Lower leg skin (tissue), 3 donors: ENCODE measurements around the gene ADGRD1.

Source experiments
- POLR2A ChIP-seq, 2 donors: fragments of 450-650 bp; IDR thresholded peaks; one replicate each; pipeline ENCODE4 v1.6.1; 2016 to 2017; ENCODE audit warnings: antibody characterized with exemption in 2 of 2, mild to moderate bottlenecking in 1 of 2, moderate library complexity in 1 of 2
- TF ChIP-seq, protein P1 (sequence below), 3 donors: fragments of 450-650 bp; IDR thresholded peaks; one replicate each; pipeline ENCODE4 v1.5.1; 2016; ENCODE audit warnings: antibody characterized with exemption in 3 of 3, mild to moderate bottlenecking in 3 of 3, moderate library complexity in 2 of 3

DNA sequence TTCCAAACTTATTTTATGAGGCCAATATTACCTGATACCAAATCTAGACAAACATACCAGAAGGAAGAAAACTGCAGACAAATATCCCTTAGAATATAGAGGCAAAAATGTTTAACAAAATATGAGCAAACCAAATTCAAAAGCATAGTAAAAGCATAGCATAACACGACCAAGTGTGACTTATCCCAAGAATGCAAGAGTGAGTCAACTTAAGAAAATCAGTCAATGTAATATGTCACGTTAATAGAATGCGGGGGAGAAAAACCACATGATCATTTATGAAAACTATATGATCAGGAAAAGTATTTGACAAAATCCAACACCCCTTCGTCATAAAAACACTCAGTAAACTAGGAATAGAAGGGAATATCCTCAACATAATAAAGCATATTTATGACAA lies 217.3 kb downstream of the ADGRD1 start:
- TF ChIP-seq, protein P1, sequence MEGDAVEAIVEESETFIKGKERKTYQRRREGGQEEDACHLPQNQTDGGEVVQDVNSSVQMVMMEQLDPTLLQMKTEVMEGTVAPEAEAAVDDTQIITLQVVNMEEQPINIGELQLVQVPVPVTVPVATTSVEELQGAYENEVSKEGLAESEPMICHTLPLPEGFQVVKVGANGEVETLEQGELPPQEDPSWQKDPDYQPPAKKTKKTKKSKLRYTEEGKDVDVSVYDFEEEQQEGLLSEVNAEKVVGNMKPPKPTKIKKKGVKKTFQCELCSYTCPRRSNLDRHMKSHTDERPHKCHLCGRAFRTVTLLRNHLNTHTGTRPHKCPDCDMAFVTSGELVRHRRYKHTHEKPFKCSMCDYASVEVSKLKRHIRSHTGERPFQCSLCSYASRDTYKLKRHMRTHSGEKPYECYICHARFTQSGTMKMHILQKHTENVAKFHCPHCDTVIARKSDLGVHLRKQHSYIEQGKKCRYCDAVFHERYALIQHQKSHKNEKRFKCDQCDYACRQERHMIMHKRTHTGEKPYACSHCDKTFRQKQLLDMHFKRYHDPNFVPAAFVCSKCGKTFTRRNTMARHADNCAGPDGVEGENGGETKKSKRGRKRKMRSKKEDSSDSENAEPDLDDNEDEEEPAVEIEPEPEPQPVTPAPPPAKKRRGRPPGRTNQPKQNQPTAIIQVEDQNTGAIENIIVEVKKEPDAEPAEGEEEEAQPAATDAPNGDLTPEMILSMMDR (IDR thresholded peaks at IDR 0.05), result no peak
- no peak for TF ChIP-seq POLR2A (IDR thresholded peaks at IDR 0.05)
